Upper lobe of left lung (tissue), 6 donors: ENCODE data around the gene ZNF337. TPM values are rescaled to one million over a fixed set of nuclear protein-coding genes. Genes with fewer than 3 reads are reported as not detected.

ENCODE experiments used
- ATAC-seq, 2 donors: fragments of 200-7000 bp; cut with Tn5 transposase; one replicate each; pipeline ENCODE4 v1.9.1; 2022; ENCODE audit warnings: mild to moderate bottlenecking in 2 of 2, moderate library complexity in 2 of 2; ENCODE audit not compliant: low FRiP score in 2 of 2
- DNase-seq, 2 donors: peaks; one replicate each; pipeline ENCODE4 v3.0.0-alpha.2; 2019 to 2020
- H3K27ac ChIP-seq, 4 donors: fragments of 200-600 bp; sonication (generic); one replicate each; pipeline ENCODE4 v1.5.1; 2016 to 2019
- H3K27me3 ChIP-seq, 4 donors: fragments of 200-600 bp; sonication (generic); one replicate each; pipeline ENCODE4 v1.5.1; 2017 to 2019
- H3K36me3 ChIP-seq, 4 donors: fragments of 200-600 bp; sonication (generic); one replicate each; pipeline ENCODE4 v1.5.1; 2016 to 2019
- H3K4me1 ChIP-seq, 4 donors: fragments of 200-600 bp; sonication (generic); one replicate each; pipeline ENCODE4 v1.5.1; 2018 to 2019
- H3K4me3 ChIP-seq, 4 donors: fragments of 200-600 bp; sonication (generic); one replicate each; pipeline ENCODE4 v1.5.1; 2017 to 2019; ENCODE audit warnings: mild to moderate bottlenecking in 2 of 4, moderate library complexity in 1 of 4
- H3K9me3 ChIP-seq, 4 donors: fragments of 200-600 bp; sonication (generic); one replicate each; pipeline ENCODE4 v1.5.1; 2018 to 2019
- CTCF ChIP-seq, 6 experiments: fragments of 450-650 bp in 4 of 6; fragments of 200-600 bp in 2 of 6; sonication (generic) in 2 of 6; IDR thresholded peaks; one replicate each; pipeline ENCODE4 v1.5.1; 2016 to 2019; ENCODE audit warnings: antibody characterized with exemption in 6 of 6
- EP300 ChIP-seq, 4 donors: sonication (generic); formaldehyde crosslinking; IDR thresholded peaks; one replicate each; pipeline ENCODE4 v1.5.1; 2017; ENCODE audit warnings: antibody characterized with exemption in 4 of 4, control low read depth in 2 of 4
- POLR2A ChIP-seq, 4 donors: fragments of 450-650 bp; IDR thresholded peaks; one replicate each; pipeline ENCODE4 v1.5.1; 2016 to 2017; ENCODE audit warnings: antibody characterized with exemption in 4 of 4, mild to moderate bottlenecking in 2 of 4
- POLR2AphosphoS5 ChIP-seq, 2 donors: sonication (generic); formaldehyde crosslinking; IDR thresholded peaks; one replicate each; pipeline ENCODE4 v1.5.1; 2017; ENCODE audit warnings: antibody characterized with exemption in 2 of 2
- WGBS, 2 donors: methylation state at CpG; one replicate each; pipeline ENCODE4 v1.1.5; 2017 to 2018; 5-methylcytosine and 5-hydroxymethylcytosine counted together
- total RNA-seq, 6 donors: library from RNA; depleted of rRNA in 4 of 6; stranded (reverse); fragments of >200 nt in 4 of 6; gene quantifications; one replicate each; pipeline versions ENCODE4 v1.1.0 to v1.2.1, GENCODE V29; 2016 to 2021
- donor health status: DM: no; HTN: no; CAD: no; lungs with moderate emphysema.
- donor health status: DM: no; HTN: yes; CAD: no; lungs with severe emphysema.

ZNF337 gene
- total RNA-seq: 10 to 100 TPM; 10.8 to 41.9 (median 14.5) TPM

DNA sequence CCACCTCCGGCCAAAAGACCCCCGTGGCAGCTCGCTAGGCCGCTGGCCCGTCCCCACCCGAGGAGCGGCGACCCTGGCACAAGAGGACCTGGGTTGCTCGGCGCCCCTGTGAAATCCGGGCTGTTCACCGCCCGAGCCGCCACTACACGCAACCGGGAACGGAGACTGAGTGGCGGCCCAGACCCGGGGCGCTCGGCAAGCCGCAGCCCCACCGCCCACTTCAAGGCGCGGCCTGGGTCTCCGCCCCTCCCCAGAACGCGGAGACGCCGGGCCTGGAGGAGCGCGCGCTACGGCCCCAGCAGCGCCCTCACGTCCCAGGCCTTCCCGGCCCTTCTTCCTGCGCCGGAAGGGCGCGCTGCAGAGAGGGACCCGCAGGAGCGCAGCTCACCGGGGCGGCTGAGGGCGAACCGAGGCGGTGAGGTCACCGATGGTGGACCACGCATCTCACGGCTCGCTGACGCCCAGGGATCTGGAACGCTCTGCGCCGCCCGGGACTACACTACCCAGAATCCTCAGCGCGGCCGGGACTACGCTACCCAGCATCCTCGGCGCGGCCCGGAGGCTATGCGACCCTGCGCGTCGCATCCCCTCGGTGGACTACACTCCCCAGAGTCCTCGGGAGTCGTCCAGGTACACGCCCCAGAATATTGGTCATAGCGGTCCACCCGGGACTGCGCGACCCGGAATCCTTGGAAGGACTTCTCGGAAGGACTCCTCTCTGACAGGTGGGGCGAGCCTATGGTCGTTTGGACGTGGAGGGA, at the start of gene ZNF337:
ZNF337 (minus strand) TSS at position 483 of the 761 bp plus-strand sequence. CDS start 10,436 bp downstream, outside the sequence.
- TF ChIP-seq CTCF (IDR thresholded peaks at IDR 0.05) (peak in 3 of 6 experiments; percentile 17 to 51 (median 48)), POLR2AphosphoS5 (IDR thresholded peaks at IDR 0.05) (peak; percentile 81 to 87), POLR2A (IDR thresholded peaks at IDR 0.05) (peak in 3 of 4 donors; percentile 49 to 82 (median 62)), EP300 (IDR thresholded peaks at IDR 0.05) (peak in 2 of 4 donors; percentile 32 to 68)
- 0 to 2% methylated on average over 11 to 43 of the region's 82 CpGs for WGBS, 2 donors
- no peaks in the 10 kb centered on the region for H3K36me3 ChIP-seq

GRCh38 chr20:25745738-25746137, 49.1 kb upstream of the ZNF337 start:
- TF ChIP-seq POLR2AphosphoS5 (IDR thresholded peaks at IDR 0.05) (no peak), CTCF (IDR thresholded peaks at IDR 0.05) (no peak), EP300 (IDR thresholded peaks at IDR 0.05) (no peak), POLR2A (IDR thresholded peaks at IDR 0.05) (no peak)
- Histone ChIP-seq H3K4me3 (no peak overlapping the region), H3K27me3 (no peaks in the 10 kb centered on the region), H3K4me1 (peaks cover 0 to 6% (median 2%) of the 10 kb centered on the region in 4 donors), H3K36me3 (no peaks in the 10 kb centered on the region), H3K27ac (no peak overlapping the region), H3K9me3 (no peaks in the 10 kb centered on the region)
- WGBS, 2 donors: 100% methylated on average over 1 of the region's 1 CpG; no CpG with 5 or more reads in 1 of the 2 donors
- no peak for DNase-seq
- no peak for ATAC-seq

More for the DNA sequence above, at the start of gene ZNF337:
- peaks cover 7 to 20% (median 12%) of the 10 kb centered on the region in 4 donors for H3K4me1 ChIP-seq
- ATAC-seq (peak; percentile 100), DNase-seq (peak; percentile 97)
- no peaks in the 10 kb centered on the region for H3K27me3 ChIP-seq
- H3K4me3 ChIP-seq: peak within 1 kb of the TSS; percentile 93 to 97 (median 95)
- peak within 1 kb of the TSS; percentile 88 to 94 (median 92) for H3K27ac ChIP-seq
- peaks cover 0 to 13% (median 0%) of the 10 kb centered on the region in 4 donors for H3K9me3 ChIP-seq

DNA sequence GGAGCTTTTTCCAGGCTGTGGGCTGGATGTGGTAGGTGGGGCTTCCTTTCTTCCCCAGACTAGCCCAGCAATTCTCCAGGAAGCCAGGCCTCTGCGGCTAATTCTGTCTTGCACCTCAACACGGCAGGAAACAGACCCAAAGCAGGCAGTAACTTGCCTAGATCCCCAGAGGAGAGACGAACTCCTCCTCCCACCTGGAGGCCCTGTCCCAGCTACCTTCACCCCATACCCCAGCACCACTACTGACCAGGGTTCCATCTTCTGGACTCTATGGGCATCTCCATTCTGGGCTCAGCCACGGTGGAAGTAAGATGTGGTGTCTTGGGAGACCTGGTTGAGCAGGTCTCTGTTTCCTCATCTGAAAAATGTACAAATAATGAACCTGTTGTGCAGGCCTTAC, 48.4 kb upstream of the ZNF337 start:
- Histone ChIP-seq H3K4me3 (no peak overlapping the region), H3K27me3 (no peaks in the 10 kb centered on the region), H3K36me3 (no peaks in the 10 kb centered on the region), H3K9me3 (no peaks in the 10 kb centered on the region), H3K4me1 (no peaks in the 10 kb centered on the region), H3K27ac (no peak overlapping the region)
- DNase-seq: no peak
- no peak for ATAC-seq
- WGBS, 2 donors: 78 to 89% methylated on average over 3 to 4 of the region's 4 CpGs
- TF ChIP-seq CTCF (IDR thresholded peaks at IDR 0.05) (no peak), EP300 (IDR thresholded peaks at IDR 0.05) (no peak), POLR2A (IDR thresholded peaks at IDR 0.05) (no peak), POLR2AphosphoS5 (IDR thresholded peaks at IDR 0.05) (no peak)

DNA sequence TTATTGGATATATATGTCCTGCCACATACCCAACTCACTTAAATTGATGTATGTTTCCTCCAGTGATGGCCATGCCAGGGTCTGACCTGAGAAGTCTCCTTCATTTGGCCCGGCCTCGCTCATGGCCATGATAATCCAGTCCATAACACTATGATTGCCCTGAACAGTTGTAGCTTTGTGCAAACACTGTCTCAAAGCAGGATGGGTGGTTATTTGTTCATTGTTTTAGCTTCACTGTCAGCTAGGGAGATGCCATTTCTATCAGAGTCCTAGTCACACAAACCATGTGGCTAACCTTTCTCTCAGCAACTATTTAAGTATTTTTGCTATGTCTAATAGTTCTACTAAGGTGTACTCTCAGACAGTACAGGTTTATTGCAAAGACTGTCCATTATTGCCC, 47.6 kb upstream of the ZNF337 start:
- ATAC-seq: no peak
- WGBS, 2 donors: 96 to 100% methylated on average over 2 of the region's 2 CpGs
- TF ChIP-seq POLR2A (IDR thresholded peaks at IDR 0.05) (no peak), POLR2AphosphoS5 (IDR thresholded peaks at IDR 0.05) (no peak), EP300 (IDR thresholded peaks at IDR 0.05) (no peak), CTCF (IDR thresholded peaks at IDR 0.05) (no peak)
- no peaks in the 10 kb centered on the region for H3K4me1 ChIP-seq
- no peaks in the 10 kb centered on the region for H3K36me3 ChIP-seq
- H3K27me3 ChIP-seq: no peaks in the 10 kb centered on the region
- H3K27ac ChIP-seq: no peak overlapping the region
- no peak for DNase-seq
- H3K4me3 ChIP-seq: no peak overlapping the region
- no peaks in the 10 kb centered on the region for H3K9me3 ChIP-seq
